PC-3 (cell line): ENCODE data around the gene ACTN1. TPM values are rescaled to one million over a fixed set of nuclear protein-coding genes. Genes with fewer than 3 reads are reported as not detected.

Source experiments
- ATAC-seq: fragments of 200-7000 bp; cut with Tn5 transposase; 2 replicates; pipeline ENCODE4 v1.9.1; 2020; ENCODE audit warnings: mild to moderate bottlenecking, moderate library complexity
- BruUV-seq: library from RNA; stranded (reverse); fragments of 400-500 nt; replicated peaks from 2 replicates; lab custom pipeline; 2021; lab: Mats Ljungman, UMichigan
- CTCF ChIA-PET: fragments of 300-600 bp; sonication (Branson Sonifier 250); formaldehyde crosslinking; loops from one replicate; lab custom pipeline; 2022; ENCODE audit warnings: antibody characterized with exemption; lab: Charles Lee
- POLR2A ChIA-PET: fragments of 300-600 bp; sonication (Branson Sonifier 250); formaldehyde crosslinking; loops from one replicate; lab custom pipeline; 2022; ENCODE audit warnings: antibody characterized with exemption; ENCODE audit not compliant: unreplicated experiment; lab: Charles Lee
- DNase-seq: peaks from one replicate; pipeline ENCODE4 v3.0.0-alpha.2; 2015
- H2AFZ ChIP-seq: fragments of 300-600 bp; sonication (generic); 2 replicates; pipeline ENCODE4 v1.6.0; 2016; ENCODE audit warnings: antibody characterized with exemption, low read length
- H3F3A ChIP-seq: fragments of 300-600 bp; sonication (generic); one replicate; pipeline ENCODE4 v1.6.0; 2017; ENCODE audit warnings: antibody characterized with exemption, low read length, control low read depth, mild to moderate bottlenecking; ENCODE audit not compliant: unreplicated experiment
- H3K27ac ChIP-seq: fragments of 300-600 bp; sonication (generic); 2 replicates; pipeline ENCODE4 v1.5.1; 2016; ENCODE audit warnings: mild to moderate bottlenecking, low read length
- H3K27me3 ChIP-seq: fragments of 300-600 bp; sonication (generic); 2 replicates; pipeline ENCODE4 v1.6.1; 2016; ENCODE audit warnings: low read length, mixed read lengths
- H3K36me3 ChIP-seq: fragments of 300-600 bp; sonication (generic); 2 replicates; pipeline ENCODE4 v1.6.1; 2016; ENCODE audit warnings: low read depth, mixed run types, low read length, mixed read lengths
- H3K4me1 ChIP-seq: fragments of 300-600 bp; sonication (generic); 2 replicates; pipeline ENCODE4 v1.5.1; 2016; ENCODE audit warnings: low read length; ENCODE audit not compliant: insufficient read depth
- H3K4me2 ChIP-seq: fragments of 300-600 bp; sonication (generic); 2 replicates; pipeline ENCODE4 v1.6.0; 2016; ENCODE audit warnings: low read length
- H3K4me3 ChIP-seq: fragments of 300-600 bp; sonication (generic); 2 replicates; pipeline ENCODE4 v1.5.1; 2016; ENCODE audit warnings: mild to moderate bottlenecking, low read length, mixed read lengths
- H3K79me2 ChIP-seq: fragments of 300-600 bp; sonication (generic); 2 replicates; pipeline ENCODE4 v1.6.1; 2017; ENCODE audit warnings: low read length, mixed read lengths
- H3K9ac ChIP-seq: fragments of 300-600 bp; sonication (generic); 2 replicates; pipeline ENCODE4 v1.6.0; 2016; ENCODE audit warnings: mild to moderate bottlenecking, low read length
- H3K9me2 ChIP-seq: fragments of 300-600 bp; sonication (generic); replicated peaks from 2 replicates; pipeline ENCODE4 v1.6.1; 2016; ENCODE audit warnings: mixed run types, low read length, mixed read lengths
- H3K9me3 ChIP-seq: fragments of 300-600 bp; sonication (generic); 2 replicates; pipeline ENCODE4 v1.6.1; 2016; ENCODE audit warnings: low read length, mixed read lengths
- H4K20me1 ChIP-seq: fragments of 300-600 bp; sonication (generic); 2 replicates; pipeline ENCODE4 v1.6.1; 2016; ENCODE audit warnings: low read length, mixed read lengths
- EZH2 ChIP-seq: fragments of 300-600 bp; sonication (generic); IDR thresholded peaks from one replicate; pipeline ENCODE4 v1.6.1; 2017; ENCODE audit warnings: antibody characterized with exemption, mild to moderate bottlenecking, low read length; ENCODE audit not compliant: unreplicated experiment
- EZH2phosphoT487 ChIP-seq: fragments of 300-600 bp; sonication (generic); IDR thresholded peaks from 2 replicates; pipeline ENCODE4 v1.6.1; 2018; ENCODE audit warnings: mild to moderate bottlenecking, antibody characterized with exemption, low read length, borderline replicate concordance
- intact Hi-C: fragments of 100-400 bp; cut with micrococcal nuclease; formaldehyde crosslinking; loops from 2 replicates; pipeline ENCODE4 v1.9.0; 2023
- total RNA-seq: library from RNA; depleted of rRNA; stranded (reverse); fragments of >200 nt; gene quantifications from 2 replicates; pipeline ENCODE4 v1.2.3, GENCODE V29; 2014
- TF ChIP-seq, protein P1 (sequence below): fragments of 300-600 bp; sonication (generic); conservative IDR thresholded peaks from 2 replicates; pipeline ENCODE4 v1.5.1; 2017; ENCODE audit warnings: antibody characterized with exemption, low read depth, mild to moderate bottlenecking, low read length

Gene ACTN1
- total RNA-seq, 1 experiment from 2014 or later: 303 TPM

DNA sequence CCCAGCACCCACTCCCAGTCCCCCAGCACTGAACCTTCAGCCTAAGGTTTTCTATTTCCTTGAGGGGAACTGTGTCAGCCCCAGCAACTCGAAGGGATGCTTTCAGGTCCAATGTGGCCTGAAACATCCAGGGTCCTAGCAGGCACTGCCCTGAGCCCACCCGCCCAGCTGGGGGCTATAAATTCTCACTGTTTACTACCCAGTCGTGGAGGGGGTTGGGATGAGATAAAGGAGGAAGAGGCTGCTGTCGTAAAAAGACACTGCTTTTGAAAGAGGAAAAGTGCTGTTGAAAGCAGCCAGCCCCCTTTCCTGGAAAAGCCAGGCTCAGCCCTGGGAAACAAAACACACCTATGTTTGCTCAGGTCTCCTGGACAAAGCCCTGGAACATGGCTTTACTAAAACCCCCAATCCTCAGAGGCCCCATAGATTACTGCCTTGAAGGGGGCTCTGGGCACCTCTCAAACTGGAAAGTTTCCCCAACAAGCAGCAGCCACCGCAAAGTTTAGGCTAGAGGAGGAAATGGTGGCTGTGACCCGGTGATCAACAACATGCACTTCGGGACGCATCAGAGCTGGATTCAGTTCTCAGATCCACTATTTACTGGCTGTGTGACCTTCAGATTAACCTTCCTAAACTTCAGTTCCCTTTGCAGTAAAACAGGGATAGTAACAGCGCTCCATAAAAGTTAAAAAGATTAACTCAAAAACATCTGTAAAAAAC, 51.0 kb downstream of the ACTN1 start:
- DNase-seq: no peak
- H3K36me3 ChIP-seq: peaks cover 61% of the 10 kb centered on the region
- H3K79me2 ChIP-seq: peaks cover 99% of the 10 kb centered on the region
- no peak overlapping the region for H3K27ac ChIP-seq
- no peak overlapping the region for H3K9ac ChIP-seq
- H3K9me3 ChIP-seq: no peaks in the 10 kb centered on the region
- CTCF ChIA-PET: interaction anchor here (0.7 kb wide), 1 partner anchor 282 kb away, joined by 3 read pairs; no protein-coding TSS in a partner anchor
- POLR2A ChIA-PET: no interaction called here
- intact Hi-C loops: no loop called here
- BruUV-seq: no TSS peak
- H3F3A ChIP-seq: no peaks in the 10 kb centered on the region
- TF ChIP-seq EZH2phosphoT487 (no peak), EZH2 (no peak)
- TF ChIP-seq, protein P1, sequence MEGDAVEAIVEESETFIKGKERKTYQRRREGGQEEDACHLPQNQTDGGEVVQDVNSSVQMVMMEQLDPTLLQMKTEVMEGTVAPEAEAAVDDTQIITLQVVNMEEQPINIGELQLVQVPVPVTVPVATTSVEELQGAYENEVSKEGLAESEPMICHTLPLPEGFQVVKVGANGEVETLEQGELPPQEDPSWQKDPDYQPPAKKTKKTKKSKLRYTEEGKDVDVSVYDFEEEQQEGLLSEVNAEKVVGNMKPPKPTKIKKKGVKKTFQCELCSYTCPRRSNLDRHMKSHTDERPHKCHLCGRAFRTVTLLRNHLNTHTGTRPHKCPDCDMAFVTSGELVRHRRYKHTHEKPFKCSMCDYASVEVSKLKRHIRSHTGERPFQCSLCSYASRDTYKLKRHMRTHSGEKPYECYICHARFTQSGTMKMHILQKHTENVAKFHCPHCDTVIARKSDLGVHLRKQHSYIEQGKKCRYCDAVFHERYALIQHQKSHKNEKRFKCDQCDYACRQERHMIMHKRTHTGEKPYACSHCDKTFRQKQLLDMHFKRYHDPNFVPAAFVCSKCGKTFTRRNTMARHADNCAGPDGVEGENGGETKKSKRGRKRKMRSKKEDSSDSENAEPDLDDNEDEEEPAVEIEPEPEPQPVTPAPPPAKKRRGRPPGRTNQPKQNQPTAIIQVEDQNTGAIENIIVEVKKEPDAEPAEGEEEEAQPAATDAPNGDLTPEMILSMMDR: no peak
- H2AFZ ChIP-seq: no peak overlapping the region
- no peaks in the 10 kb centered on the region for H3K27me3 ChIP-seq
- peaks cover 96% of the 10 kb centered on the region for H4K20me1 ChIP-seq
- ATAC-seq: no peak
- no peaks in the 10 kb centered on the region for H3K9me2 ChIP-seq
- H3K4me2 ChIP-seq: no peak overlapping the region
- no peaks in the 10 kb centered on the region for H3K4me1 ChIP-seq
- no peak overlapping the region for H3K4me3 ChIP-seq

DNA sequence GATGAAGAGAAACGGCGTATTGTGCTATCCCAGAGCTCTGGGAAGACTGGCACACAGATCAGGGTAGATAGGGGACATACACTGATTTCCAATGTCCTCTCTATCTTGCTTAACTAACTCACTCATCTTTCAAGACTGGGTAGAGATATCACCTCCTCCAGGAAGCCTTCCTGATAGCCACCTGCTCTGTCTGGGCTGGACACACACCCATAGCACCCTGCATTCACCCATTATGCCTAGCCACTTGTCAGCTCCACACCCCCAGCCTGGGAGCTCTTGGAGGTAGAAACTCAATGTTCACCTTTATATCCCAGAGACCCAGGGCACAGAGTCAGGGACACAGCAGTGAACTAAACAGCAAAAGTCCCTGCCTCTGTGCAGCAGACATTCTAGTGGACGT, 52.0 kb downstream of the ACTN1 start:
- H4K20me1 ChIP-seq: peaks cover 98% of the 10 kb centered on the region
- CTCF ChIA-PET: no interaction called here
- peaks cover 99% of the 10 kb centered on the region for H3K79me2 ChIP-seq
- H3K4me2 ChIP-seq: no peak overlapping the region
- no peaks in the 10 kb centered on the region for H3K4me1 ChIP-seq
- POLR2A ChIA-PET: no interaction called here
- H3K36me3 ChIP-seq: peaks cover 71% of the 10 kb centered on the region
- no peaks in the 10 kb centered on the region for H3K9me3 ChIP-seq
- no peak overlapping the region for H3K27ac ChIP-seq
- intact Hi-C loops: no loop called here
- TF ChIP-seq, protein P1: no peak
- TF ChIP-seq EZH2phosphoT487 (no peak), EZH2 (no peak)
- H3K9ac ChIP-seq: no peak overlapping the region
- H3K27me3 ChIP-seq: no peaks in the 10 kb centered on the region
- ATAC-seq (no peak), DNase-seq (no peak)
- BruUV-seq: no TSS peak
- H3F3A ChIP-seq: no peaks in the 10 kb centered on the region
- no peak overlapping the region for H2AFZ ChIP-seq
- no peak overlapping the region for H3K4me3 ChIP-seq
- H3K9me2 ChIP-seq: no peaks in the 10 kb centered on the region

DNA sequence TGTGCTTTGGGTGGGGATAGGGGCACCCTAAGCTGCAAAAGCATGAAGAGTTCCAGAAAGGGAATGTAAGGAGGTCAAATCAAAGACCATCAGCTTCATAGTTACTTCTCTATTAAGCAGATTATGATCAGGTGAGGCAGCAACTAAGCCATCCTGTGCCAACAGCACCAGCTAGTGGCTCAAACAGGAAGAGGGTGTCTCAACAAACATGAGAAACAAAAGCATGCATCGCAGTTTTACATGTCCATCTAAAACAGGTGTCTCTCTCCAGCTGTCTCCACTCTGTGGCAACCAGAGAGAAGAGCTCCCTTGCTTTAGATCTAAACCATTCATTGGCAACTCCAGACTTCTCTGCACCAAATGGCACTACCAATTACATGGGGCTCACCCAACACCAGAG, 52.9 kb downstream of the ACTN1 start:
- no peaks in the 10 kb centered on the region for H3K9me3 ChIP-seq
- no peaks in the 10 kb centered on the region for H3F3A ChIP-seq
- CTCF ChIA-PET: interaction anchor here (0.5 to 0.6 kb wide), 3 partner anchors 116 to 842 kb away, joined by 3 to 4 read pairs (median 4); no protein-coding TSS in a partner anchor
- no peaks in the 10 kb centered on the region for H3K27me3 ChIP-seq
- H2AFZ ChIP-seq: no peak overlapping the region
- TF ChIP-seq, protein P1: peak; percentile 72
- TF ChIP-seq EZH2 (no peak), EZH2phosphoT487 (no peak)
- no peak overlapping the region for H3K4me3 ChIP-seq
- H3K27ac ChIP-seq: no peak overlapping the region
- H4K20me1 ChIP-seq: peaks cover 98% of the 10 kb centered on the region
- BruUV-seq: no TSS peak
- H3K79me2 ChIP-seq: peaks cover 99% of the 10 kb centered on the region
- H3K9ac ChIP-seq: no peak overlapping the region
- POLR2A ChIA-PET: interaction anchor here (0.6 kb wide), 1 partner anchor 1110 kb away, joined by 3 read pairs; no protein-coding TSS in a partner anchor
- H3K4me2 ChIP-seq: no peak overlapping the region
- peaks cover 77% of the 10 kb centered on the region for H3K36me3 ChIP-seq
- intact Hi-C loops: no loop called here
- DNase-seq (peak; percentile 36), ATAC-seq (peak; percentile 4; the same call in 1 of the 2 replicates)
- H3K4me1 ChIP-seq: no peaks in the 10 kb centered on the region
- no peaks in the 10 kb centered on the region for H3K9me2 ChIP-seq
